Measurements from ENCODE around the gene METTL9. TPM values are rescaled to one million over a fixed set of nuclear protein-coding genes. Genes with fewer than 3 reads are reported as not detected.
"Not testable (repeated sequence)": the region's sequence is repeated elsewhere in the genome, so short reads cannot be mapped to it uniquely, and the experiment has no call there.

Gene METTL9
- polyA plus RNA-seq, 3 donors, result 181 to 400 (median 373) TPM

DNA sequence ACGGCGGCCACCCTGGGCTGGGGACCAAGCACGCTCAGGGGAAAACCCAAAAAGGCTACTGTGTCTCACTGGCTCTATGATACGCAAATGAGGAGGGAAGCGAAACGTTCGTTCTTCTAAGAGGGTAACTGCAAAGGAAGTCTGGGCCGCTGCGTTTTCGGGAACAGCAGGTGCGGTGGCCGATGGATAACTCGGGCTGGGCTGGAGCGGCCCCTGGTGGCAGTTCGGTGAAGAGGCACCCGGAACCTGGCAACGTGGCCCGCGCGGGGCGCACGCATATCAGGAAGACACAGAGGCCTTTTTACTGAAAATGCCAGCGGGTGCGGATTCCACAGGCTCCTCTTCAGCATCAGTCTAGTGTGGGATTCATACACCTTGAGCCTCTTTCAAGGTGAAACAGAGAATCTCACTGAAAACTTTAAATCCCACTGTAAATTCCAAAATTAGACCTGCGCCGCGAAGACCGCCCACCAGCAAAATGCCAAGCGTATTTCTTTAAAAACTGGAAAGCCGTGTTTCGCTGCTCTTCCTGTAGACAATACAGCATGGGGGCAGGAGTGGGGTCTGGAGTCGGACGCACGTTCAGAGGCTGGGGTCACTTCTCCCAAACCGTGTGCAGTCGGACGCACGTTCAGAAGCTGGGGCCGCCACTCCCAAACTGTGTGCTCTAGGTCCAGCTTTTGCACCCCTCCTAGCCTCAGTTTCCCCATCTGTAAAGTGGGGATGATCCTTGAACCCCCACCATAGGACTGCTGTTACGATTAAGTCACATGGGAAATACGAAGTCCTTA lies 44.4 kb upstream of the METTL9 start:
- Histone ChIP-seq H3K27me3 (ENCODE audit: control insufficient read depth in 2 of 2, insufficient read depth in 2 of 2, low read length in 2 of 2) (no peaks in the 10 kb centered on the region), H3K9ac (ENCODE audit: insufficient read depth, low read length, poor library complexity, severe bottlenecking) (peak overlapping the region; percentile 12), H2AFZ (ENCODE audit: insufficient read depth, low read depth, low read length, poor library complexity, severe bottlenecking) (peak overlapping the region; percentile 79), H3K4me1 (ENCODE audit: control insufficient read depth in 1 of 2, insufficient read depth in 2 of 2, low read length in 2 of 2) (peaks cover 7 to 10% of the 10 kb centered on the region in 2 donors), H3K9me3 (replicated peaks in 1 of 2; ENCODE audit: control insufficient read depth in 1 of 2, insufficient read depth in 1 of 2, low read length in 2 of 2) (no peaks in the 10 kb centered on the region), H3K4me3 (replicated peaks in 1 of 3; ENCODE audit: low read depth in 2 of 3, low read length in 3 of 3) (peak overlapping the region in 1 of 3 experiments; percentile 48), H3K79me2 (ENCODE audit: insufficient read depth, low read length) (no peaks in the 10 kb centered on the region), H3K36me3 (replicated peaks in 1 of 2; ENCODE audit: control insufficient read depth in 1 of 2, insufficient read depth in 2 of 2, low read length in 2 of 2) (no peaks in the 10 kb centered on the region), H3K4me2 (replicated peaks; ENCODE audit: extremely low read depth, low read length, poor library complexity, severe bottlenecking) (peak overlapping the region; percentile 59), H3K27ac (ENCODE audit: low read depth in 1 of 2, low read length in 2 of 2) (no peak overlapping the region), H4K20me1 (ENCODE audit: insufficient read depth, low read length) (no peaks in the 10 kb centered on the region)
- Mint-ChIP-seq H3K9me3 (no peaks in the 10 kb centered on the region), H3K27ac (peak overlapping the region in 2 of 7 donors; percentile 19 to 69), H3K4me1 (peaks cover 7% of the 10 kb centered on the region), H3K36me3 (no peaks in the 10 kb centered on the region), H3K27me3 (ENCODE audit: low read depth in 3 of 3) (peaks cover 3 to 4% (median 3%) of the 10 kb centered on the region in 3 donors), H3K4me3 (peak overlapping the region; percentile 69 to 88)
- TF ChIP-seq, protein P1, sequence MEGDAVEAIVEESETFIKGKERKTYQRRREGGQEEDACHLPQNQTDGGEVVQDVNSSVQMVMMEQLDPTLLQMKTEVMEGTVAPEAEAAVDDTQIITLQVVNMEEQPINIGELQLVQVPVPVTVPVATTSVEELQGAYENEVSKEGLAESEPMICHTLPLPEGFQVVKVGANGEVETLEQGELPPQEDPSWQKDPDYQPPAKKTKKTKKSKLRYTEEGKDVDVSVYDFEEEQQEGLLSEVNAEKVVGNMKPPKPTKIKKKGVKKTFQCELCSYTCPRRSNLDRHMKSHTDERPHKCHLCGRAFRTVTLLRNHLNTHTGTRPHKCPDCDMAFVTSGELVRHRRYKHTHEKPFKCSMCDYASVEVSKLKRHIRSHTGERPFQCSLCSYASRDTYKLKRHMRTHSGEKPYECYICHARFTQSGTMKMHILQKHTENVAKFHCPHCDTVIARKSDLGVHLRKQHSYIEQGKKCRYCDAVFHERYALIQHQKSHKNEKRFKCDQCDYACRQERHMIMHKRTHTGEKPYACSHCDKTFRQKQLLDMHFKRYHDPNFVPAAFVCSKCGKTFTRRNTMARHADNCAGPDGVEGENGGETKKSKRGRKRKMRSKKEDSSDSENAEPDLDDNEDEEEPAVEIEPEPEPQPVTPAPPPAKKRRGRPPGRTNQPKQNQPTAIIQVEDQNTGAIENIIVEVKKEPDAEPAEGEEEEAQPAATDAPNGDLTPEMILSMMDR (IDR thresholded peaks at IDR 0.05), result peak; percentile 100
- intact Hi-C loops (cut with micrococcal nuclease), result loop anchor here (5.0 to 10.0 kb wide), 4 partner anchors 270 to 1510 kb away; no protein-coding TSS in a partner anchor
- peak; percentile 84 to 92 (median 85) for DNase-seq
- 34% methylated on average over 41 of the region's 41 CpGs for WGBS (ENCODE audit: insufficient coverage)

DNA sequence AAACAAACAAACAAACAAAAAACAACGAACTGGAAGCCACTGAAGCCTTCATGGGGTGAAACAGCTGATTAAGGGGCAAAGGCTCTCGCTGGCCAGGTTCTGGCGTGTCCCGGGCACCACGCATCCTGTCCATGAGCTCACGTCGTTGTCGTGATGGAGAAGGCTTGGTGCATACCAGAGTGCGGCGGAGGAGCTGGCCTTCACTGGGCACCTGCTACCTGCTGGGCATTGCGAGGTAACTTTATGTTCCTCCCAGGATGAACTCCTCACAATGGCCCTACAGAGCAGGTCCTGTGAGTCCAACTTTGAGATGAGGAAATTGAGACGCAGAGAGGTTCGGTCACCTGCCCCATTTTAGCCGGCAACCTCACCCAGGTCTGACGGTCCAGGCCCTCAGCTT lies 43.8 kb upstream of the METTL9 start:
- not testable (repeated sequence) for H3K4me3 ChIP-seq (replicated peaks in 1 of 3; ENCODE audit: low read depth in 2 of 3, low read length in 3 of 3); H3K36me3 Mint-ChIP-seq; H3K4me2 ChIP-seq (replicated peaks; ENCODE audit: extremely low read depth, low read length, poor library complexity, severe bottlenecking); H3K27me3 ChIP-seq (ENCODE audit: control insufficient read depth in 2 of 2, insufficient read depth in 2 of 2, low read length in 2 of 2); H4K20me1 ChIP-seq (ENCODE audit: insufficient read depth, low read length); H3K4me1 Mint-ChIP-seq; H3K9ac ChIP-seq (ENCODE audit: insufficient read depth, low read length, poor library complexity, severe bottlenecking); DNase-seq; H3K79me2 ChIP-seq (ENCODE audit: insufficient read depth, low read length); H3K27ac Mint-ChIP-seq; H3K9me3 ChIP-seq (replicated peaks in 1 of 2; ENCODE audit: control insufficient read depth in 1 of 2, insufficient read depth in 1 of 2, low read length in 2 of 2); H3K9me3 Mint-ChIP-seq; H3K27me3 Mint-ChIP-seq (ENCODE audit: low read depth in 3 of 3); H3K36me3 ChIP-seq (replicated peaks in 1 of 2; ENCODE audit: control insufficient read depth in 1 of 2, insufficient read depth in 2 of 2, low read length in 2 of 2); H3K27ac ChIP-seq (ENCODE audit: low read depth in 1 of 2, low read length in 2 of 2)
- H3K4me1 ChIP-seq (ENCODE audit: control insufficient read depth in 1 of 2, insufficient read depth in 2 of 2, low read length in 2 of 2), result peaks cover 7 to 10% of the 10 kb centered on the region in 2 donors
- intact Hi-C loops (cut with micrococcal nuclease), result loop anchor here (10.0 kb wide), 3 partner anchors 271 to 1509 kb away; no protein-coding TSS in a partner anchor
- H3K4me3 Mint-ChIP-seq, result peak overlapping the region in 1 of 2 donors; percentile 6
- H2AFZ ChIP-seq (ENCODE audit: insufficient read depth, low read depth, low read length, poor library complexity, severe bottlenecking), result peak overlapping the region; percentile 79
- WGBS (ENCODE audit: insufficient coverage), result 96% methylated on average over 14 of the region's 15 CpGs

DNA sequence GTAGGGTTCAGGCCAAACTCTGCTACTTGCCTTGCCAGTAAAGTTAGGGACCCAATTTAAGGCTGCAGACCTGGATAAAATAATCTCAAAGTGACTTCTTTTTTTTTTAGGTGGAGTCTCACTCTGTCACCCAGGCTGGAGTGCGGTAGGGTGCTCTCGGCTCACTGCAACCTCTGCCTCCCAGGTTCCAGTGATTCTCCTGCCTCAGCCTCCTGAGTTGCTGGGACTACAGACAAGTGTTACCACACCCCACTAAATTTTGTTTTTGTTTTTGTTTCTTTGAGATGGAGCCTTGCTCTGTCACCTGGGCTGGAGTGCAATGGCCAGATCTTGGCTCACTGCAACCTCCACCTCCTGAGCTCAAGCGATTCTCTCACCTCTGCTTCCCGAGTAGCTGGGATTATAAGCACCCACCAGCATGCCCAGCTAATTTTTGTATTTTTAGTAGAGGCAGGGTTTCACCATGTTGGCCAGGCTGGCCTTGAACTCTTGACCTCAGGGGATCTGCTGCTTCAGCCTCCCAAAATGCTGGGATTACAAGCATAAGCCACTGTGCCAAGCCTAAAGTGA lies 43.3 kb upstream of the METTL9 start:
- not testable (repeated sequence) for H3K27me3 ChIP-seq (ENCODE audit: control insufficient read depth in 2 of 2, insufficient read depth in 2 of 2, low read length in 2 of 2); H3K9ac ChIP-seq (ENCODE audit: insufficient read depth, low read length, poor library complexity, severe bottlenecking); H4K20me1 ChIP-seq (ENCODE audit: insufficient read depth, low read length); H3K4me3 Mint-ChIP-seq; H3K27ac ChIP-seq (ENCODE audit: low read depth in 1 of 2, low read length in 2 of 2); H3K4me3 ChIP-seq (replicated peaks in 1 of 3; ENCODE audit: low read depth in 2 of 3, low read length in 3 of 3); H3K4me1 Mint-ChIP-seq; H2AFZ ChIP-seq (ENCODE audit: insufficient read depth, low read depth, low read length, poor library complexity, severe bottlenecking); H3K4me2 ChIP-seq (replicated peaks; ENCODE audit: extremely low read depth, low read length, poor library complexity, severe bottlenecking); H3K36me3 ChIP-seq (replicated peaks in 1 of 2; ENCODE audit: control insufficient read depth in 1 of 2, insufficient read depth in 2 of 2, low read length in 2 of 2); H3K36me3 Mint-ChIP-seq; DNase-seq; H3K9me3 ChIP-seq (replicated peaks in 1 of 2; ENCODE audit: control insufficient read depth in 1 of 2, insufficient read depth in 1 of 2, low read length in 2 of 2); H3K79me2 ChIP-seq (ENCODE audit: insufficient read depth, low read length); H3K27me3 Mint-ChIP-seq (ENCODE audit: low read depth in 3 of 3); H3K9me3 Mint-ChIP-seq; H3K27ac Mint-ChIP-seq
- intact Hi-C loops (cut with micrococcal nuclease), result loop anchor here (10.0 kb wide), 3 partner anchors 271 to 1509 kb away; no protein-coding TSS in a partner anchor
- H3K4me1 ChIP-seq (ENCODE audit: control insufficient read depth in 1 of 2, insufficient read depth in 2 of 2, low read length in 2 of 2), result peaks cover 7 to 10% of the 10 kb centered on the region in 2 donors
- WGBS (ENCODE audit: insufficient coverage), result 100% methylated on average over 3 of the region's 4 CpGs

All from CD14-positive monocyte (primary cell).